Measurements from ENCODE around the gene SSBP4.

- TF ChIP-seq EP300 (IDR thresholded peaks at IDR 0.05; ENCODE audit: low read length) (no peak), NFYB (IDR thresholded peaks at IDR 0.05; ENCODE audit: extremely low read depth, insufficient read length) (no peak), ESRRA (IDR thresholded peaks at IDR 0.05; ENCODE audit: borderline replicate concordance, low read depth) (peak; percentile 47), RB1 (IDR thresholded peaks at IDR 0.05; ENCODE audit: low read depth) (no peak), FOS (IDR thresholded peaks at IDR 0.05; ENCODE audit: extremely low read depth, insufficient read length) (no peak), NFIC (IDR thresholded peaks at IDR 0.05) (no peak), POLR2A (conservative IDR thresholded peaks at IDR 0.05) (no peak), TRIM28 (IDR thresholded peaks at IDR 0.05) (no peak), ZBTB40 (IDR thresholded peaks at IDR 0.05) (no peak), ZBTB40 (CRISPR knock-in tag; IDR thresholded peaks at IDR 0.05) (no peak), KLF16 (IDR thresholded peaks at IDR 0.05) (no peak), CTCF (IDR thresholded peaks at IDR 0.05 in 2 of 3, conservative IDR thresholded peaks at IDR 0.05 in 1 of 3; ENCODE audit: insufficient read depth in 2 of 3, low read depth in 1 of 3, low read length in 3 of 3) (no peak)
- TF ChIP-seq, protein P1, sequence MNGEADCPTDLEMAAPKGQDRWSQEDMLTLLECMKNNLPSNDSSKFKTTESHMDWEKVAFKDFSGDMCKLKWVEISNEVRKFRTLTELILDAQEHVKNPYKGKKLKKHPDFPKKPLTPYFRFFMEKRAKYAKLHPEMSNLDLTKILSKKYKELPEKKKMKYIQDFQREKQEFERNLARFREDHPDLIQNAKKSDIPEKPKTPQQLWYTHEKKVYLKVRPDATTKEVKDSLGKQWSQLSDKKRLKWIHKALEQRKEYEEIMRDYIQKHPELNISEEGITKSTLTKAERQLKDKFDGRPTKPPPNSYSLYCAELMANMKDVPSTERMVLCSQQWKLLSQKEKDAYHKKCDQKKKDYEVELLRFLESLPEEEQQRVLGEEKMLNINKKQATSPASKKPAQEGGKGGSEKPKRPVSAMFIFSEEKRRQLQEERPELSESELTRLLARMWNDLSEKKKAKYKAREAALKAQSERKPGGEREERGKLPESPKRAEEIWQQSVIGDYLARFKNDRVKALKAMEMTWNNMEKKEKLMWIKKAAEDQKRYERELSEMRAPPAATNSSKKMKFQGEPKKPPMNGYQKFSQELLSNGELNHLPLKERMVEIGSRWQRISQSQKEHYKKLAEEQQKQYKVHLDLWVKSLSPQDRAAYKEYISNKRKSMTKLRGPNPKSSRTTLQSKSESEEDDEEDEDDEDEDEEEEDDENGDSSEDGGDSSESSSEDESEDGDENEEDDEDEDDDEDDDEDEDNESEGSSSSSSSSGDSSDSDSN (IDR thresholded peaks at IDR 0.05; ENCODE audit: borderline replicate concordance in 1 of 2, low read depth in 2 of 2, low read length in 2 of 2), result no peak
Observed at GRCh38 chr19:18388960-18389725, 30.1 kb upstream of the SSBP4 start.

Measured in K562 (cell line).